Endodermal cell (in vitro differentiated cells): ENCODE measurements around the gene NCAPG2. TPM values are rescaled to one million over a fixed set of nuclear protein-coding genes. Genes with fewer than 3 reads are reported as not detected.

Experiments used
- DNase-seq: peaks from one replicate; pipeline ENCODE4 v3.0.0-alpha.2; 2017
- H3K27ac ChIP-seq: 2 replicates; pipeline ENCODE4 v1.5.1; 2013; ENCODE audit warnings: mild to moderate bottlenecking, low read depth, low read length, moderate library complexity
- H3K27me3 ChIP-seq: 2 replicates; pipeline ENCODE4 v1.6.1; 2013; ENCODE audit warnings: mild to moderate bottlenecking, low read length, moderate library complexity; ENCODE audit not compliant: insufficient read depth, control insufficient read depth, poor library complexity, severe bottlenecking
- H3K36me3 ChIP-seq: 2 replicates; pipeline ENCODE4 v1.7.0; 2013; ENCODE audit warnings: mild to moderate bottlenecking, low read length, moderate library complexity; ENCODE audit not compliant: control insufficient read depth, insufficient read depth
- H3K4me1 ChIP-seq: one replicate; pipeline ENCODE4 v1.7.0; 2013; ENCODE audit warnings: low read length; ENCODE audit not compliant: control insufficient read depth, insufficient read depth
- H3K4me3 ChIP-seq: 2 replicates; pipeline ENCODE4 v1.5.1; 2013; ENCODE audit warnings: mild to moderate bottlenecking, low read length, moderate library complexity
- H3K9ac ChIP-seq: 2 replicates; pipeline ENCODE4 v1.6.1; 2013; ENCODE audit warnings: mild to moderate bottlenecking, low read length, moderate library complexity; ENCODE audit not compliant: poor library complexity, severe bottlenecking; ENCODE audit errors: extremely low read depth
- H3K9me3 ChIP-seq: 2 replicates; pipeline ENCODE4 v1.6.1; 2013; ENCODE audit warnings: mild to moderate bottlenecking, low read length, moderate library complexity; ENCODE audit not compliant: control insufficient read depth
- H3K27ac Mint-ChIP-seq: 2 replicates; pipeline ENCODE4 v1.8.0; 2020; ENCODE audit warnings: mixed read lengths
- H3K27me3 Mint-ChIP-seq: 2 replicates; pipeline ENCODE4 v1.8.0; 2021; ENCODE audit warnings: mild to moderate bottlenecking, mixed read lengths; ENCODE audit not compliant: insufficient read depth
- H3K36me3 Mint-ChIP-seq: 2 replicates; pipeline ENCODE4 v1.8.0; 2020; ENCODE audit warnings: low read depth, mixed read lengths
- H3K4me1 Mint-ChIP-seq: 2 replicates; pipeline ENCODE4 v1.8.0; 2020; ENCODE audit warnings: mixed read lengths
- H3K4me3 Mint-ChIP-seq: 2 replicates; pipeline ENCODE4 v1.8.0; 2020; ENCODE audit warnings: mild to moderate bottlenecking, moderate library complexity, mixed read lengths
- H3K9me3 Mint-ChIP-seq: 2 replicates; pipeline ENCODE4 v1.8.0; 2020; ENCODE audit warnings: mild to moderate bottlenecking, mixed read lengths
- WGBS, 2 experiments: methylation state at CpG; one replicate each; pipeline versions ENCODE4 v1.1.5 to v1.1.7; 2013; ENCODE audit warnings: missing lambda C conversion rate in 2 of 2, mixed read lengths in 1 of 2; ENCODE audit not compliant: insufficient coverage in 1 of 2, insufficient read length in 1 of 2; 5-methylcytosine and 5-hydroxymethylcytosine counted together
- total RNA-seq, 2 donors: library from RNA; stranded (reverse); fragmentation: NEBNext Ultra II Directional in 1 of 2; extraction: Animal tissue kit (Norgen Biotek cat#: 25700) in 1 of 2; gene quantifications; 2 replicates in 1 of 2; 3 replicates in 1 of 2; pipeline ENCODE4 v1.2.1, GENCODE V29; 2021
- TF ChIP-seq, protein P1 (sequence below): fragments of 200-600 bp; sonication (generic); conservative IDR thresholded peaks from 2 replicates; pipeline ENCODE4 v1.5.0; 2021; ENCODE audit warnings: antibody characterized with exemption, mild to moderate bottlenecking

NCAPG2 gene
- total RNA-seq, 2 donors from 2014 or later = 58.7 to 77.1 TPM

DNA sequence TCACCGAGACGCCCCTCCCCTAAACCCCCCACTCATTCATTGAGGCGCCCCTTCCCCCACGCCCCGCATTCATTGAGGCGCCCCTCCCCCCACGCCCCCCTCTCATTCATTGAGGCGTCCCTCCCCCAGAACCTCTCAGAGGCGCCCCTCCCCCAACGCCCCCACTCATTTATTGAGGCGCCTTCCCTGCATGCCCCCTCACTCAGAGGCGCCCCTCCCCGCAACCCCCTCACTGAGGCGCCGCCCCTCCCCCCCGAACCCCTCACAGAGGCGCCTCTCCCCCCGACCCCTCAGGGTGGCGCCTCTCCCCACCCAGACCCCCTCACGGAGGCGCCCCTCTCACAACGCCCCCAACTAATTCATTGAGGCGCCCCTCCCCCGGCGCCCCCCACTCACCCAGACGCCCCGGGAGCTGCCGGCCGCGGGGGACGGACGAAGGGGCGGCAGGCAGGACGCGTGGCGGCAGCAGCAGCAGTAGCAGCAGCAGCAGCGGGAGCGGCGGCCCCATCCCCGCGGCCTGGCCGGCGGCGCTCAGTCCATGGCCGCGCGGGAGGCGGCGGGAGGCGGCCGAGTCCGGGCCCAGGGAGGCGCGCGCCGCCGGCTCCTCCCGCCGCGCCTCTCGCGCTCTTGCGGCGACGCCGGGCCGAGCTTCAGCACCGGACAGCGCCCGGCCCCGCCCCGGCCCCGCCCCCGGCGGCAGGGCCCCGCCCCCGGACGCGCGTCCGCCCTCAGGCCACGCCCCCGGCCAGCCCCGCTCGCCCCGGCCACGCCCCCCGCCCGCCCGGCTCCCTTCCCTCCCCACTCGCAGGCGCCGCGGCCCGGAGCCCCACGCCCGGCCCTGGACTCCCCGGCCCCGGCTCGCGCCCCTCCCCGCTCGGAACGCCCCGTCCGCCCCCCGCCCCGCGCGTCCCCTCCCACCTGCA, 117.2 kb downstream of the NCAPG2 start, which contains the start of gene PTPRN2:
Gene PTPRN2, minus strand, starts transcription at position 662 of the 923 bp plus-strand sequence.
- Histone ChIP-seq H3K36me3 (no peaks in the 10 kb centered on the region), H3K27ac (no peak within 1 kb of the TSS), H3K9me3 (peaks cover 44% of the 10 kb centered on the region), H3K4me1 (no peaks in the 10 kb centered on the region), H3K4me3 (no peak within 1 kb of the TSS), H3K27me3 (no peaks in the 10 kb centered on the region), H3K9ac (no peak within 1 kb of the TSS)
- Mint-ChIP-seq H3K27ac (no peak within 1 kb of the TSS), H3K36me3 (no peaks in the 10 kb centered on the region), H3K27me3 (peaks cover 31% of the 10 kb centered on the region), H3K9me3 (no peaks in the 10 kb centered on the region), H3K4me1 (no peaks in the 10 kb centered on the region), H3K4me3 (peak within 1 kb of the TSS; percentile 39)
- peak; percentile 89 for DNase-seq
- TF ChIP-seq, protein P1, sequence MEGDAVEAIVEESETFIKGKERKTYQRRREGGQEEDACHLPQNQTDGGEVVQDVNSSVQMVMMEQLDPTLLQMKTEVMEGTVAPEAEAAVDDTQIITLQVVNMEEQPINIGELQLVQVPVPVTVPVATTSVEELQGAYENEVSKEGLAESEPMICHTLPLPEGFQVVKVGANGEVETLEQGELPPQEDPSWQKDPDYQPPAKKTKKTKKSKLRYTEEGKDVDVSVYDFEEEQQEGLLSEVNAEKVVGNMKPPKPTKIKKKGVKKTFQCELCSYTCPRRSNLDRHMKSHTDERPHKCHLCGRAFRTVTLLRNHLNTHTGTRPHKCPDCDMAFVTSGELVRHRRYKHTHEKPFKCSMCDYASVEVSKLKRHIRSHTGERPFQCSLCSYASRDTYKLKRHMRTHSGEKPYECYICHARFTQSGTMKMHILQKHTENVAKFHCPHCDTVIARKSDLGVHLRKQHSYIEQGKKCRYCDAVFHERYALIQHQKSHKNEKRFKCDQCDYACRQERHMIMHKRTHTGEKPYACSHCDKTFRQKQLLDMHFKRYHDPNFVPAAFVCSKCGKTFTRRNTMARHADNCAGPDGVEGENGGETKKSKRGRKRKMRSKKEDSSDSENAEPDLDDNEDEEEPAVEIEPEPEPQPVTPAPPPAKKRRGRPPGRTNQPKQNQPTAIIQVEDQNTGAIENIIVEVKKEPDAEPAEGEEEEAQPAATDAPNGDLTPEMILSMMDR = no peak
- 87% methylated on average over 84 of the region's 110 CpGs; no CpG with 5 or more reads in 1 of the 2 experiments for WGBS, 2 experiments

DNA sequence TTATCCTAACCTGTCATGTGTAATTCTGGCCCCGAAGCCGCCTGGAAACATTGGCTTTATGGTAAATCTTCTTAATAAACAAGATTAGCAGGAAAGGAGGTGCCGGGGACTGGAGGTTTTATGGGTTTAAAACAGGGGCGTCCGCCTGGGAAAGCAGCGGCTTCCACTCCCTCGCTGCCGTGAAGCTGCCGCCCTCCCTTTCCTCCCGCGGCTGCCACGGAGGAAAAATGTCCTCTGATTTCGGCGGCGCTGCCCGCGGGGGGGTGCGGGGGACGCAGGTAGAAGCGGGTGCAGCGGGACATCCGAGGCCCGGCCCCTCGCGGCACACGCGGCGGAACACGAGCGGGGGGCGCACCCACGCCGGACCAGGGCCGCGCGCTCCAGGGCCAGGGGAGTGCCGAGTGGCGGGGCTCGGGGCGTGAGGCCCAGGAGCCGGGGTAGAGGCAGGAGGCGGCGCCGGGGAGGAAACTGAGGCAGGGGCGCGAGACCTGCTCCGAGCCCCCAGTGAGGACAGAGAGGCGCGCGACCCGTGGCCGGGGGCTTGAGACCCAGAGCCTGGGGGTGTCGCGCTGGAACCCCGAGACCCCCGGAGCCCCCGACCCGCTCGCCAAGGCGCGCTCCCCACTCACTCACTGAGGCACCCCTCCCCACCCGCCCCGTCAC, 118.0 kb downstream of the NCAPG2 start:
- H3K27me3 Mint-ChIP-seq = peaks cover 31% of the 10 kb centered on the region
- H3K27ac Mint-ChIP-seq = no peak overlapping the region
- H3K36me3 Mint-ChIP-seq = no peaks in the 10 kb centered on the region
- H3K9me3 Mint-ChIP-seq = no peaks in the 10 kb centered on the region
- Histone ChIP-seq H3K4me3 (no peak overlapping the region), H3K27ac (no peak overlapping the region), H3K9me3 (peaks cover 43% of the 10 kb centered on the region), H3K9ac (no peak overlapping the region), H3K4me1 (no peaks in the 10 kb centered on the region), H3K27me3 (no peaks in the 10 kb centered on the region), H3K36me3 (no peaks in the 10 kb centered on the region)
- no peaks in the 10 kb centered on the region for H3K4me1 Mint-ChIP-seq
- TF ChIP-seq, protein P1 = no peak
- H3K4me3 Mint-ChIP-seq = peak overlapping the region; percentile 46
- WGBS, 2 experiments = 84 to 91% methylated on average over 15 to 61 of the region's 63 CpGs
- DNase-seq = no peak

DNA sequence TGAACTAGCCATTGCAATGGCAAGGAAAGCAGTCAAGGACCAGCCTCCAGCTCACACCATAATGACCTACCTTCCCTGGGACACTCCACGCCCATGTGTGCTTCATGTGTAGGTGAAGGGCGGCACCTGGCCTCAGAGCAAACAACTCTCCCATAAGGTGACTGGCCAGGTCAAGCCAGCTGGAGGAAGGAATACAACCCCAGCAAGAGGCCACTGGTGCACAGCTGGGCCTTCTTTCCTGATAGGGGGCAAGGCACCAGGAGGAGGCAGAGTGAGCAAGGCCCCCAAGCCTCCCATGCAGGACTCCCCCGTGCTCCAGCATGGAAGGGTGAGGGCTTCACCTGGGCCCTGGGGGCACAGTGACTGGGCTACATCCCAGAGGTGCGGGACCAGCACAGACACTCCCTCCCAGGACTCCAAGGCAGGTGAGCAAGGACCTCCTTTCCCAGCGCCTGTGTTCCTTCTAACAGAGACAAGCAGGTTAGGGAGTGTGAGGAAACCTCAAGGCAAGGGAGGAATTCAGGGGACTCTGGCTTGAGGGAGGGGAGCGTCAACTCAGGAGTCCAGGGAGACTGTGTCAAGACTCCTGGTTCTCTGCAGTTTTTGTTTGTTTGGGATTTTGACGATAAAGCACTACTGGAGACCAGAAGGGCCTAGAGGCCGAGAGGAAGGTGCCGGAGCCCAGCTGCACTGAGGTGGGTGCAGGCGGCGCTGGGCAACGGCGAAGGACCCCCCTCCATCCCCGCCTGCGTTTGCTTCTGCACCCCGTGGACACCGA, 118.7 kb downstream of the NCAPG2 start:
- WGBS, 2 experiments = 80 to 93% methylated on average over 8 to 17 of the region's 17 CpGs
- no peaks in the 10 kb centered on the region for H3K27me3 ChIP-seq
- H3K27me3 Mint-ChIP-seq = peaks cover 31% of the 10 kb centered on the region
- no peaks in the 10 kb centered on the region for H3K4me1 ChIP-seq
- no peaks in the 10 kb centered on the region for H3K4me1 Mint-ChIP-seq
- no peaks in the 10 kb centered on the region for H3K36me3 Mint-ChIP-seq
- H3K9me3 Mint-ChIP-seq = peaks cover 2% of the 10 kb centered on the region
- no peak for DNase-seq
- no peak overlapping the region for H3K27ac Mint-ChIP-seq
- no peak overlapping the region for H3K9ac ChIP-seq
- no peaks in the 10 kb centered on the region for H3K36me3 ChIP-seq
- no peak overlapping the region for H3K4me3 ChIP-seq
- TF ChIP-seq, protein P1 = no peak
- H3K27ac ChIP-seq = no peak overlapping the region
- peak overlapping the region; percentile 46 for H3K4me3 Mint-ChIP-seq
- peaks cover 45% of the 10 kb centered on the region for H3K9me3 ChIP-seq
